NCI-H1436 treated with DMSO at 0.1 percent for 48 hours (cell line): ENCODE results near the gene TANGO2.

ENCODE experiments used
- DNase-seq: peaks from one replicate; lab custom pipeline; 2025; lab: John Stamatoyannopoulos, UW

TANGO2 gene

GRCh38 chr22:20020533-20021195 lies at the start of gene TANGO2:
TANGO2 (plus strand) TSS chr22:20021110; CDS start chr22:20036799, 15,689 bp downstream.
- peak; percentile 48 for DNase-seq

GRCh38 chr22:19971276-19972124 lies 49.4 kb upstream of the TANGO2 start:
- DNase-seq = no peak

- no peak for DNase-seq
Measured at GRCh38 chr22:19972251-19972650, 48.7 kb upstream of the TANGO2 start.

GRCh38 chr22:19972652-19973550 lies 48.0 kb upstream of the TANGO2 start:
- DNase-seq = no peak

GRCh38 chr22:19973551-19974267 lies 47.2 kb upstream of the TANGO2 start:
- no peak for DNase-seq

GRCh38 chr22:19974268-19974861 lies 46.5 kb upstream of the TANGO2 start:
- DNase-seq = peak; percentile 93

GRCh38 chr22:19974935-19975706 lies 45.8 kb upstream of the TANGO2 start:
- DNase-seq = no peak

GRCh38 chr22:19975707-19976035 lies 45.2 kb upstream of the TANGO2 start:
- no peak for DNase-seq

- DNase-seq = no peak
Measured at GRCh38 chr22:19976671-19977070, 44.2 kb upstream of the TANGO2 start.

- no peak for DNase-seq
Measured at GRCh38 chr22:19977296-19978243, 43.3 kb upstream of the TANGO2 start.

GRCh38 chr22:19978748-19979147 lies 42.2 kb upstream of the TANGO2 start:
- no peak for DNase-seq

GRCh38 chr22:19979712-19980493 lies 41.0 kb upstream of the TANGO2 start:
- no peak for DNase-seq

GRCh38 chr22:19980766-19981165 lies 40.1 kb upstream of the TANGO2 start:
- no peak for DNase-seq

GRCh38 chr22:19981171-19981960 lies 39.5 kb upstream of the TANGO2 start:
- DNase-seq = no peak

GRCh38 chr22:19981961-19982920 lies 38.7 kb upstream of the TANGO2 start:
- no peak for DNase-seq

GRCh38 chr22:19982991-19983578 lies 37.8 kb upstream of the TANGO2 start:
- DNase-seq = no peak
